WTC11 (cell line): ENCODE measurements around the gene TARBP1. TPM values are rescaled to one million over a fixed set of nuclear protein-coding genes. Genes with fewer than 3 reads are reported as not detected.

ENCODE experiments used
- ATAC-seq: fragments of 200-7000 bp; cut with Tn5 transposase; 2 replicates; pipeline ENCODE4 v1.10.0; 2021; ENCODE audit warnings: mild to moderate bottlenecking, moderate library complexity
- CTCF ChIA-PET: fragments of 300-600 bp; sonication (Branson Sonifier 250); formaldehyde crosslinking; loops from one replicate; lab custom pipeline; 2021; ENCODE audit warnings: antibody characterized with exemption; lab: Charles Lee
- POLR2A ChIA-PET: fragments of 350-600 bp; sonication (Branson Sonifier 250); formaldehyde crosslinking; loops from one replicate; lab custom pipeline; 2021; ENCODE audit warnings: antibody characterized with exemption; lab: Charles Lee
- DNase-seq: peaks from one replicate; pipeline ENCODE4 v3.0.0; 2021; ENCODE audit warnings: low spot score
- H3K27ac Mint-ChIP-seq: 2 replicates; pipeline ENCODE4 v1.8.0; 2021; ENCODE audit warnings: mixed read lengths
- H3K27me3 Mint-ChIP-seq: 2 replicates; pipeline ENCODE4 v1.8.0; 2021; ENCODE audit warnings: low read depth, mild to moderate bottlenecking, moderate library complexity, mixed read lengths
- H3K36me3 Mint-ChIP-seq: 2 replicates; pipeline ENCODE4 v1.8.0; 2021; ENCODE audit warnings: mixed read lengths
- H3K4me1 Mint-ChIP-seq: 2 replicates; pipeline ENCODE4 v1.8.0; 2022; ENCODE audit warnings: mixed read lengths
- H3K4me3 Mint-ChIP-seq: 2 replicates; pipeline ENCODE4 v1.8.0; 2021; ENCODE audit warnings: mild to moderate bottlenecking, moderate library complexity, mixed read lengths
- H3K9me3 Mint-ChIP-seq: 2 replicates; pipeline ENCODE4 v1.8.0; 2021; ENCODE audit warnings: mixed read lengths
- AFF4 ChIP-seq: sonication (generic); formaldehyde crosslinking; IDR thresholded peaks from 2 replicates; pipeline ENCODE4 v1.8.1; 2023; ENCODE audit warnings: mild to moderate bottlenecking, missing genetic modification reagents, borderline replicate concordance
- AR ChIP-seq: fragments of 250-450 bp; sonication (Bioruptor Pico); IDR thresholded peaks from 2 replicates; pipeline ENCODE4 v1.9.0; 2021; ENCODE audit warnings: mild to moderate bottlenecking
- ARID4B ChIP-seq: sonication (generic); formaldehyde crosslinking; IDR thresholded peaks from 2 replicates; pipeline ENCODE4 v1.8.0; 2023; ENCODE audit warnings: missing genetic modification reagents, mild to moderate bottlenecking, borderline replicate concordance
- ATF3 ChIP-seq: sonication (generic); formaldehyde crosslinking; conservative IDR thresholded peaks from 2 replicates; pipeline ENCODE4 v1.8.1; 2022; ENCODE audit warnings: mild to moderate bottlenecking, missing genetic modification reagents
- ATF6 ChIP-seq: sonication (generic); formaldehyde crosslinking; IDR thresholded peaks from 2 replicates; pipeline ENCODE4 v1.8.1; 2023; ENCODE audit warnings: mild to moderate bottlenecking, missing genetic modification reagents
- CBFB ChIP-seq: sonication (generic); formaldehyde crosslinking; IDR thresholded peaks from 2 replicates; pipeline ENCODE4 v1.8.1; 2022; ENCODE audit warnings: mild to moderate bottlenecking, low read depth, missing genetic modification reagents
- CDX4 ChIP-seq: fragments of 250-450 bp; sonication (Bioruptor Pico); IDR thresholded peaks from 2 replicates; pipeline ENCODE4 v1.9.0; 2021; ENCODE audit warnings: moderate library complexity, mild to moderate bottlenecking, inconsistent platforms, borderline replicate concordance
- CREM ChIP-seq: sonication (generic); formaldehyde crosslinking; IDR thresholded peaks from 2 replicates; pipeline ENCODE4 v1.8.1; 2022; ENCODE audit warnings: mild to moderate bottlenecking, missing genetic modification reagents, moderate library complexity
- ELF4 ChIP-seq: sonication (generic); formaldehyde crosslinking; IDR thresholded peaks from 2 replicates; pipeline ENCODE4 v1.8.1; 2022; ENCODE audit warnings: low read depth, mild to moderate bottlenecking, moderate library complexity, missing genetic modification reagents
- ERG ChIP-seq: fragments of 250-450 bp; sonication (Bioruptor Pico); IDR thresholded peaks from 2 replicates; pipeline ENCODE4 v1.8.0; 2021; ENCODE audit warnings: mild to moderate bottlenecking
- ETV6 ChIP-seq: sonication (generic); formaldehyde crosslinking; IDR thresholded peaks from 2 replicates; pipeline ENCODE4 v1.8.1; 2022; ENCODE audit warnings: mild to moderate bottlenecking, missing genetic modification reagents
- FOXP4 ChIP-seq: sonication (generic); formaldehyde crosslinking; IDR thresholded peaks from 2 replicates; pipeline ENCODE4 v1.8.0; 2022; ENCODE audit warnings: mild to moderate bottlenecking, missing genetic modification reagents
- JUN ChIP-seq: sonication (generic); formaldehyde crosslinking; IDR thresholded peaks from 2 replicates; pipeline ENCODE4 v1.8.0; 2023; ENCODE audit warnings: mild to moderate bottlenecking, missing genetic modification reagents
- KAT7 ChIP-seq: sonication (generic); formaldehyde crosslinking; IDR thresholded peaks from 2 replicates; pipeline ENCODE4 v1.8.1; 2023; ENCODE audit warnings: missing genetic modification reagents, mild to moderate bottlenecking, borderline replicate concordance
- MXD4 ChIP-seq: fragments of 250-450 bp; sonication (Bioruptor Pico); IDR thresholded peaks from 2 replicates; pipeline ENCODE4 v1.8.0; 2021; ENCODE audit warnings: mild to moderate bottlenecking, moderate library complexity, borderline replicate concordance
- RORB ChIP-seq: fragments of 250-450 bp; sonication (Bioruptor Pico); IDR thresholded peaks from 2 replicates; pipeline ENCODE4 v1.9.0; 2021; ENCODE audit warnings: mild to moderate bottlenecking
- TCF7 ChIP-seq: sonication (generic); formaldehyde crosslinking; IDR thresholded peaks from 2 replicates; pipeline ENCODE4 v1.8.0; 2022; ENCODE audit warnings: mild to moderate bottlenecking, low read depth, missing genetic modification reagents, moderate library complexity
- ZMAT4 ChIP-seq: fragments of 250-450 bp; sonication (Bioruptor Pico); IDR thresholded peaks from 2 replicates; pipeline ENCODE4 v1.9.0; 2021; ENCODE audit warnings: mild to moderate bottlenecking
- ZNF416 ChIP-seq: fragments of 250-450 bp; sonication (Bioruptor Pico); IDR thresholded peaks from 2 replicates; pipeline ENCODE4 v1.9.0; 2021; ENCODE audit warnings: mild to moderate bottlenecking, inconsistent platforms
- ZNF671 ChIP-seq: fragments of 250-450 bp; sonication (Bioruptor Pico); IDR thresholded peaks from 2 replicates; pipeline ENCODE4 v1.8.0; 2021; ENCODE audit warnings: mild to moderate bottlenecking
- total RNA-seq: library from RNA; stranded (reverse); gene quantifications from 3 replicates; pipeline ENCODE4 v1.2.3, GENCODE V29; 2021

The TARBP1 gene
- total RNA-seq, 1 experiment from 2014 or later: 24.0 TPM

- no peak for DNase-seq
- TF ChIP-seq CDX4 (CRISPR knock-in tag): no peak
- TF ChIP-seq AFF4 (CRISPR knock-in tag): no peak
- no peak for TF ChIP-seq JUN (CRISPR knock-in tag)
- no peak for TF ChIP-seq CREM (CRISPR knock-in tag)
- no peak for TF ChIP-seq ELF4 (CRISPR knock-in tag)
- TF ChIP-seq TCF7: no peak
- no peak for TF ChIP-seq ETV6
- no peak for TF ChIP-seq AR
- TF ChIP-seq ATF3: no peak
- TF ChIP-seq ERG (CRISPR knock-in tag): no peak
- no peak for TF ChIP-seq ATF6
- TF ChIP-seq ZMAT4 (CRISPR knock-in tag): no peak
- TF ChIP-seq KAT7 (CRISPR knock-in tag): no peak
- TF ChIP-seq CBFB (CRISPR knock-in tag): no peak
- TF ChIP-seq RORB (CRISPR knock-in tag): no peak
- TF ChIP-seq MXD4 (CRISPR knock-in tag): no peak
- no peak for TF ChIP-seq ZNF671 (CRISPR knock-in tag)
- TF ChIP-seq FOXP4: no peak
- TF ChIP-seq ARID4B (CRISPR knock-in tag): no peak
- TF ChIP-seq ZNF416 (CRISPR knock-in tag): no peak
- ChIA-PET CTCF (no interaction called here), POLR2A (no interaction called here)
- peaks cover 32% of the 10 kb centered on the region for H3K4me1 Mint-ChIP-seq
- peak overlapping the region; percentile 9; the same call in 1 of the 2 replicates for H3K4me3 Mint-ChIP-seq
- H3K9me3 Mint-ChIP-seq: no peaks in the 10 kb centered on the region
- H3K36me3 Mint-ChIP-seq: no peaks in the 10 kb centered on the region; the same call in 1 of the 2 replicates
- H3K27ac Mint-ChIP-seq: no peak overlapping the region; the same call in 1 of the 2 replicates
- ATAC-seq: no peak
- H3K27me3 Mint-ChIP-seq: peaks cover 17% of the 10 kb centered on the region
These were observed 2.8 kb downstream of the TARBP1 start for GRCh38 chr1:234476172-234476571.
